Coronary artery (tissue), 2 donors: ENCODE measurements around the gene CIRBP.
"Not testable (repeated sequence)": the region's sequence is repeated elsewhere in the genome, so short reads cannot be mapped to it uniquely, and the experiment has no call there.

Experiments used
- DNase-seq: peaks from one replicate; pipeline ENCODE4 v3.0.0-alpha.2; 2017; ENCODE audit warnings: low spot score
- H3K27ac ChIP-seq, 2 donors: fragments of 200-600 bp; sonication (generic); one replicate each; pipeline ENCODE4 v1.5.1; 2016 to 2019
- H3K4me3 ChIP-seq: fragments of 200-600 bp; sonication (generic); 2 replicates; pipeline ENCODE4 v1.5.1; 2016; ENCODE audit warnings: mild to moderate bottlenecking, moderate library complexity
- CTCF ChIP-seq: fragments of 200-600 bp; sonication (generic); IDR thresholded peaks from one replicate; pipeline ENCODE4 v1.5.1; 2019; ENCODE audit warnings: antibody characterized with exemption

Gene CIRBP

GRCh38 chr19:1317274-1318003 lies 48.3 kb downstream of the CIRBP start:
- DNase-seq, result no peak
- H3K27ac ChIP-seq, result no peak overlapping the region
- H3K4me3 ChIP-seq, result no peak overlapping the region
- TF ChIP-seq CTCF, result no peak

GRCh38 chr19:1318678-1319471 lies 49.7 kb downstream of the CIRBP start:
- Histone ChIP-seq H3K27ac (no peak overlapping the region), H3K4me3 (no peak overlapping the region)
- no peak for TF ChIP-seq CTCF
- DNase-seq, result no peak

DNA sequence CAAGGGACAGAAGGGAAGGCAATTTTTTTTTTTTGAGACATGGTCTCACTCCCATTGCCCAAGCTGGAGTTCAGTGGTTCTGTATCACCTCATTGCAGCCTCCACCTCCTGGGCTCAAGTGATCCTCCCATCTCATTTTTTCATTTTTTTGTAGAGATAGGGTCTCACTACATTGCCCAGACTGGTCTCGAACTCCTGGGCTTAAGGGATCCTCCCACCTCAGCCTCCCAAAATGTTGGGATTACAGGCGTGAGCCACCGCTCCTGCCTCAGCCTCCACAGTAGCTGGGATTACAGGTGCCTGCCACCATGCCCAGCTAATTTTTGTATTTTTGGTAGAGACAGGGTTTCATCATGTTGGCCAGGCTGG lies 51.1 kb downstream of the CIRBP start:
- not testable (repeated sequence) for H3K4me3 ChIP-seq, DNase-seq, H3K27ac ChIP-seq

GRCh38 chr19:1321539-1321938 lies 52.4 kb downstream of the CIRBP start:
- Histone ChIP-seq H3K27ac (no peak overlapping the region), H3K4me3 (no peak overlapping the region)
- DNase-seq, result no peak
- TF ChIP-seq CTCF, result no peak

GRCh38 chr19:1322198-1322981 lies 53.3 kb downstream of the CIRBP start:
- DNase-seq, result no peak

GRCh38 chr19:1324249-1324805 lies 55.2 kb downstream of the CIRBP start:
- Histone ChIP-seq H3K4me3 (peak overlapping the region; percentile 60), H3K27ac (no peak overlapping the region)
- TF ChIP-seq CTCF, result no peak
- no peak for DNase-seq

More at GRCh38 chr19:1322198-1322981, 53.3 kb downstream of the CIRBP start:
- Histone ChIP-seq H3K4me3 (no peak overlapping the region), H3K27ac (no peak overlapping the region)
- no peak for TF ChIP-seq CTCF
